Heart left ventricle (tissue), 13 donors: ENCODE results near the gene FMOD.

Experiments used
- CTCF ChIP-seq, 12 donors: fragments of 200-600 bp; sonication (generic) in 4 of 12; IDR thresholded peaks; one replicate each; pipeline versions ENCODE4 v1.5.0 to v1.8.0; 2018 to 2022; ENCODE audit warnings: antibody characterized with exemption in 12 of 12, mild to moderate bottlenecking in 5 of 12
- POLR2A ChIP-seq, 2 donors: fragments of 450-650 bp; IDR thresholded peaks; one replicate each; pipeline ENCODE4 v1.6.1; 2017; ENCODE audit warnings: antibody characterized with exemption in 2 of 2, mild to moderate bottlenecking in 2 of 2, moderate library complexity in 2 of 2
- donor health status: ischemic (EF 13 %, LVEDD 7.1; RV severe dilation, severe dysfunction).
- donor health status: DM: no; HTN: yes; CAD: no.
- donor health status: DM: no; HTN: no; CAD: no.
- donor health status: ischemic (EF 25% LVEDD 6.9; RV normal size, moderate dysfunction).
- donor health status: ischemic (EF 25% LVEDD 5.7; RV mildly dilated, moderate dysfunction).
- donor health status: ischemic (EF 35%, LVEDD 5.7; RV mildly dilated, moderate dysfunction).
- donor health status: nonischemic (EF 11% LVEDD 7.7; RV severe dilation, severe dysfunction).
- donor health status: DM: yes; HTN: yes; CAD: no.
- donor health status: PGD.
- donor health status: ischemic (EF 29% LVEDD 5.4; RV normal size, mild dysfunction).
- donor health status: nonischemic (EF 23%, LVEDD 6.1; RV moderate dilation, normal function).

- TF ChIP-seq POLR2A (IDR thresholded peaks at IDR 0.05) (no peak), CTCF (IDR thresholded peaks at IDR 0.05) (no peak)
These were observed 15.6 kb upstream of the FMOD start for GRCh38 chr1:203366476-203366875.
